K562 (cell line): ENCODE results near the gene GHR. TPM values are rescaled to one million over a fixed set of nuclear protein-coding genes. Genes with fewer than 3 reads are reported as not detected.

ENCODE experiments used
- BHLHE40 ChIP-seq: IDR thresholded peaks from 2 replicates; pipeline ENCODE4 v1.6.1; 2011; ENCODE audit warnings: low read length, improper control_type of control experiment
- BRF2 ChIP-seq: IDR thresholded peaks from 3 replicates; pipeline ENCODE4 v1.6.1; 2011; ENCODE audit warnings: borderline replicate concordance, mild to moderate bottlenecking; ENCODE audit not compliant: insufficient read length, insufficient read depth
- CBX5 ChIP-seq: IDR thresholded peaks from 2 replicates; pipeline ENCODE4 v1.6.1; 2014; ENCODE audit warnings: low read depth, borderline replicate concordance
- CHD1 ChIP-seq: fragments of 200-600 bp; sonication (generic); IDR thresholded peaks from one replicate; pipeline ENCODE4 v1.6.1; 2012; ENCODE audit warnings: mild to moderate bottlenecking, moderate library complexity, low read length, inconsistent platforms
- ETS1 ChIP-seq: conservative IDR thresholded peaks from 2 replicates; pipeline ENCODE4 v1.6.1; 2011; ENCODE audit warnings: low read depth, mild to moderate bottlenecking, low read length; ENCODE audit not compliant: control insufficient read depth
- GTF2F1 ChIP-seq: IDR thresholded peaks from 2 replicates; pipeline ENCODE4 v1.6.1; 2011; ENCODE audit warnings: low read depth, low read length, improper control_type of control experiment
- HNRNPH1 ChIP-seq: fragments of 200-400 bp; formaldehyde crosslinking; optimal IDR thresholded peaks from 2 replicates; pipeline ENCODE3; 2017; ENCODE audit warnings: low read depth, mild to moderate bottlenecking, low read length, moderate library complexity
- KDM5B ChIP-seq: fragments of 200-600 bp; sonication (generic); IDR thresholded peaks from 2 replicates; pipeline ENCODE4 v1.6.1; 2012; ENCODE audit warnings: low read depth, mild to moderate bottlenecking, moderate library complexity, low read length, control low read depth, inconsistent platforms; ENCODE audit not compliant: insufficient replicate concordance
- LEF1 ChIP-seq: fragments of 450-650 bp; IDR thresholded peaks from 2 replicates; pipeline ENCODE4 v1.6.1; 2016; ENCODE audit warnings: mild to moderate bottlenecking
- MITF ChIP-seq: IDR thresholded peaks from 2 replicates; pipeline ENCODE4 v1.6.1; 2014; ENCODE audit warnings: antibody characterized with exemption
- PURB ChIP-seq: sonication (generic); formaldehyde crosslinking; IDR thresholded peaks from 2 replicates; pipeline ENCODE4 v1.9.0; 2021; ENCODE audit warnings: low read depth, mild to moderate bottlenecking, missing genetic modification reagents
- SIN3B ChIP-seq: fragments of 450-650 bp; IDR thresholded peaks from 2 replicates; pipeline ENCODE4 v1.6.1; 2017; ENCODE audit warnings: low read depth, mild to moderate bottlenecking, moderate library complexity
- SREBF2 ChIP-seq: sonication (generic); formaldehyde crosslinking; IDR thresholded peaks from 2 replicates; pipeline ENCODE4 v1.4.0; 2020; ENCODE audit warnings: mild to moderate bottlenecking, missing genetic modification reagents
- WHSC1 ChIP-seq: IDR thresholded peaks from one replicate; pipeline ENCODE4 v1.6.1; 2012; ENCODE audit warnings: low read length, control low read depth, inconsistent platforms
- XRCC3 ChIP-seq: fragments of 450-650 bp; IDR thresholded peaks from 2 replicates; pipeline ENCODE4 v1.6.1; 2017; ENCODE audit warnings: mild to moderate bottlenecking, moderate library complexity
- ZNF124 ChIP-seq: sonication (generic); formaldehyde crosslinking; IDR thresholded peaks from 2 replicates; pipeline ENCODE4 v1.8.1; 2022; ENCODE audit warnings: missing genetic modification reagents
- ZNF165 ChIP-seq: fragments of 250-450 bp; sonication (Bioruptor Pico); IDR thresholded peaks from 2 replicates; pipeline ENCODE4 v1.4.0; 2020; ENCODE audit warnings: borderline replicate concordance
- ZNF24 ChIP-seq: fragments of 450-650 bp; IDR thresholded peaks from 2 replicates; pipeline ENCODE4 v1.6.1; 2016
- ZNF3 ChIP-seq: fragments of 250-450 bp; sonication (Bioruptor Pico); IDR thresholded peaks from 2 replicates; pipeline ENCODE4 v1.5.0; 2021; ENCODE audit warnings: mild to moderate bottlenecking, moderate library complexity
- ZNF347 ChIP-seq: fragments of 450-650 bp; formaldehyde crosslinking; IDR thresholded peaks from 2 replicates; pipeline ENCODE4 v1.4.0; 2020; ENCODE audit warnings: low read depth, mild to moderate bottlenecking, moderate library complexity
- ZNF75A ChIP-seq: fragments of 450-650 bp; formaldehyde crosslinking; IDR thresholded peaks from 2 replicates; pipeline ENCODE4 v1.4.0; 2020; ENCODE audit warnings: mild to moderate bottlenecking
- polyA plus RNA-seq, 8 experiments: library from polyadenylated mRNA; depleted of rRNA in 4 of 8; stranded (reverse) in 5 of 8; unstranded in 3 of 8; fragments of >200 nt; fragmentation: Nextera tagmentation in 2 of 8; fragmentation: Illumina TruSeq in 1 of 8; extraction: Ambion mirVana in 2 of 8; extraction: Trizol in 1 of 8; gene quantifications; 2 replicates each; pipeline versions ENCODE4 v1.2.1 to v1.2.3, GENCODE V29; 2011 to 2014; ENCODE audit warnings: inconsistent platforms in 1 of 8, missing spikeins in 1 of 8
- total RNA-seq, 7 experiments: library from RNA; depleted of rRNA in 6 of 7; stranded (reverse); fragments of >200 nt in 6 of 7; fragmentation: Illumina TruSeq in 2 of 7; extraction: Trizol in 2 of 7; gene quantifications; 2 replicates each; pipeline versions ENCODE4 v1.2.1 to v1.2.3, GENCODE V29; 2011 to 2021; ENCODE audit warnings: low replicate concordance in 1 of 7
- TF ChIP-seq, protein P1 (sequence below): fragments of 450-650 bp; IDR thresholded peaks from 2 replicates; pipeline ENCODE4 v1.6.1; 2018; ENCODE audit warnings: mild to moderate bottlenecking, low read depth; ENCODE audit not compliant: partially characterized antibody

The GHR gene
- total and polyA plus RNA-seq, 9 of the 15 experiments (the other 6 are each of a cell fraction or from before 2014, with no cell fraction given) = 0.01 to 0.13 (median 0.07) TPM; not detected in 5

- TF ChIP-seq ZNF3 (CRISPR knock-in tag) = no peak
- TF ChIP-seq CBX5 = no peak
- TF ChIP-seq LEF1 = no peak
- TF ChIP-seq ZNF347 (CRISPR knock-in tag) = no peak
- TF ChIP-seq PURB (CRISPR knock-in tag) = no peak
- no peak for TF ChIP-seq ETS1
- TF ChIP-seq MITF = no peak
- TF ChIP-seq, protein P1, sequence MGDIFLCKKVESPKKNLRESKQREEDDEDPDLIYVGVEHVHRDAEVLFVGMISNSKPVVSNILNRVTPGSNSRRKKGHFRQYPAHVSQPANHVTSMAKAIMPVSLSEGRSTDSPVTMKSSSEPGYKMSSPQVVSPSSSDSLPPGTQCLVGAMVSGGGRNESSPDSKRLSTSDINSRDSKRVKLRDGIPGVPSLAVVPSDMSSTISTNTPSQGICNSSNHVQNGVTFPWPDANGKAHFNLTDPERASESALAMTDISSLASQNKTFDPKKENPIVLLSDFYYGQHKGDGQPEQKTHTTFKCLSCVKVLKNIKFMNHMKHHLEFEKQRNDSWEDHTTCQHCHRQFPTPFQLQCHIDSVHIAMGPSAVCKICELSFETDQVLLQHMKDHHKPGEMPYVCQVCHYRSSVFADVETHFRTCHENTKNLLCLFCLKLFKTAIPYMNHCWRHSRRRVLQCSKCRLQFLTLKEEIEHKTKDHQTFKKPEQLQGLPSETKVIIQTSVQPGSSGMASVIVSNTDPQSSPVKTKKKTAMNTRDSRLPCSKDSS = no peak
- TF ChIP-seq SIN3B = peak; percentile 24; the same call in 1 of the 2 replicates
- TF ChIP-seq ZNF124 = no peak
- TF ChIP-seq HNRNPH1 = no peak
- TF ChIP-seq XRCC3 = no peak
- TF ChIP-seq ZNF24 = no peak
- TF ChIP-seq BHLHE40 = no peak
- TF ChIP-seq KDM5B = no peak
- no peak for TF ChIP-seq CHD1
- no peak for TF ChIP-seq ZNF75A (CRISPR knock-in tag)
- TF ChIP-seq BRF2 = no peak
- TF ChIP-seq SREBF2 (CRISPR knock-in tag) = no peak
- TF ChIP-seq GTF2F1 = no peak
- no peak for TF ChIP-seq WHSC1
- TF ChIP-seq ZNF165 (CRISPR knock-in tag) = no peak
These were observed 333.7 kb downstream of the GHR start, which contains the start of gene CCDC152 (continued) for GRCh38 chr5:42756606-42757601.
